Heart right ventricle (tissue), 16 donors: Measurements from ENCODE around the gene MAP3K1. TPM values are rescaled to one million over a fixed set of nuclear protein-coding genes. Genes with fewer than 3 reads are reported as not detected.

Source experiments
- ATAC-seq, 8 donors: fragments of 200-7000 bp; cut with Tn5 transposase; one replicate each; pipeline ENCODE4 v1.9.1; 2020; ENCODE audit warnings: mild to moderate bottlenecking in 8 of 8, moderate library complexity in 8 of 8, moderate number of reproducible peaks in 1 of 8
- DNase-seq, 2 donors: peaks; one replicate each; pipeline ENCODE4 v3.0.0-alpha.2; 2020
- H3K27ac ChIP-seq, 10 donors: fragments of 200-600 bp; sonication (generic) in 2 of 10; one replicate each; pipeline versions ENCODE4 v1.5.0 to v1.8.0; 2020 to 2022; ENCODE audit warnings: mild to moderate bottlenecking in 3 of 10
- H3K27me3 ChIP-seq, 7 donors: fragments of 200-600 bp; one replicate each; pipeline ENCODE4 v1.8.0; 2021 to 2022; ENCODE audit warnings: mild to moderate bottlenecking in 2 of 7
- H3K36me3 ChIP-seq, 9 donors: fragments of 200-600 bp; sonication (generic) in 1 of 9; one replicate each; pipeline versions ENCODE4 v1.5.0 to v1.8.0; 2020 to 2022; ENCODE audit warnings: mild to moderate bottlenecking in 2 of 9
- H3K4me1 ChIP-seq, 9 donors: fragments of 200-600 bp; sonication (generic) in 1 of 9; one replicate each; pipeline versions ENCODE4 v1.5.0 to v1.8.0; 2020 to 2022; ENCODE audit warnings: mild to moderate bottlenecking in 4 of 9
- H3K4me3 ChIP-seq, 10 donors: fragments of 200-600 bp; sonication (generic) in 2 of 10; one replicate each; pipeline versions ENCODE4 v1.5.0 to v1.8.0; 2020 to 2022; ENCODE audit warnings: mild to moderate bottlenecking in 7 of 10, moderate library complexity in 2 of 10
- H3K9me3 ChIP-seq, 11 donors: fragments of 200-600 bp in 10 of 11; sonication (generic) in 2 of 11; one replicate each; pipeline versions ENCODE4 v1.5.0 to v1.8.0; 2013 to 2022; ENCODE audit warnings: mild to moderate bottlenecking in 2 of 11, control low read depth in 1 of 11, moderate library complexity in 1 of 11
- CTCF ChIP-seq, 9 donors: fragments of 200-600 bp; sonication (generic) in 2 of 9; IDR thresholded peaks; one replicate each; pipeline versions ENCODE4 v1.5.0 to v1.8.0; 2021 to 2022; ENCODE audit warnings: antibody characterized with exemption in 9 of 9, mild to moderate bottlenecking in 5 of 9, moderate library complexity in 1 of 9
- WGBS, 2 donors: extraction: QIAGEN DNeasy Blood & Tissue Kit; methylation state at CpG; one replicate each; pipeline ENCODE4 v1.1.7; 2013; ENCODE audit warnings: inconsistent platforms in 1 of 2; 5-methylcytosine and 5-hydroxymethylcytosine counted together
- intact Hi-C, 10 donors: fragments of 100-400 bp; cut with DNase I; formaldehyde crosslinking; loops; one replicate each; pipeline versions ENCODE4 v1.11.1 to v1.14.2; 2022
- polyA plus RNA-seq, 2 donors: library from polyadenylated mRNA; stranded (reverse); fragments of 200-250 nt; gene quantifications; one replicate each; pipeline ENCODE4 v1.2.3, GENCODE V29; 2013
- total RNA-seq, 10 donors: library from RNA; stranded (reverse); fragmentation: NEBNext Ultra II Directional in 3 of 10; extraction: Animal tissue kit (Norgen Biotek cat#: 25700) in 3 of 10; gene quantifications; one replicate each; pipeline versions ENCODE4 v1.2.1 to v1.2.4, GENCODE V29; 2021 to 2023
- donor health status: Arrhythmogenic right ventricular cardiomyopathy.
- donor health status: ischemic (EF 13 %, LVEDD 7.1; RV severe dilation, severe dysfunction).
- donor health status: healthy with polysubstance abuse.
- donor health status: DM: no; HTN: yes; CAD: no.
- donor health status: DM: no; HTN: no; CAD: no.
- donor health status: ischemic (EF 25% LVEDD 6.9; RV normal size, moderate dysfunction).
- donor health status: ischemic (EF 25% LVEDD 5.7; RV mildly dilated, moderate dysfunction).
- donor health status: healthy.
- donor health status: DM: yes; HTN: yes; CAD: no.
- donor health status: Ischemic cardiomyopathy.
- donor health status: ischemic (EF 35%, LVEDD 5.7; RV mildly dilated, moderate dysfunction).
- donor health status: nonischemic (EF 11% LVEDD 7.7; RV severe dilation, severe dysfunction).
- donor health status: DM: yes; HTN: yes; CAD: no.
- donor health status: PGD.
- donor health status: ischemic (EF 29% LVEDD 5.4; RV normal size, mild dysfunction).
- donor health status: nonischemic (EF 23%, LVEDD 6.1; RV moderate dilation, normal function).

MAP3K1 gene
- total and polyA plus RNA-seq, 12 donors, result 1.7 to 13.3 (median 6.3) TPM

GRCh38 chr5:56837956-56838355, 22.6 kb downstream of the MAP3K1 start:
- no peak for TF ChIP-seq CTCF (IDR thresholded peaks at IDR 0.05)
- WGBS, 2 donors, result 70 to 88% methylated on average over 1 of the region's 1 CpG
- Histone ChIP-seq H3K4me3 (no peak overlapping the region), H3K4me1 (peaks cover 0 to 96% (median 61%) of the 10 kb centered on the region in 9 donors), H3K9me3 (no peaks in the 10 kb centered on the region), H3K27ac (peak overlapping the region in 8 of 10 donors; percentile 23 to 66 (median 50)), H3K36me3 (no peaks in the 10 kb centered on the region), H3K27me3 (no peaks in the 10 kb centered on the region)
- DNase-seq (no peak), ATAC-seq (no peak)
- intact Hi-C loops, result loop anchor here (1.0 to 10.0 kb wide), 5 partner anchors 353 to 568 kb away; no protein-coding TSS in a partner anchor

- ATAC-seq (peak in 7 of 8 donors; percentile 43 to 75 (median 62)), DNase-seq (no peak)
- intact Hi-C loops, result loop anchor here in 8 of 10 donors (1.0 to 10.0 kb wide), 4 partner anchors 354 to 568 kb away; no protein-coding TSS in a partner anchor
- H3K4me3 ChIP-seq, result no peak overlapping the region
- no peaks in the 10 kb centered on the region for H3K9me3 ChIP-seq
- H3K27ac ChIP-seq, result peak overlapping the region in 9 of 10 donors; percentile 6 to 66 (median 49)
- TF ChIP-seq CTCF (IDR thresholded peaks at IDR 0.05), result peak; percentile 26 to 82 (median 63)
- no peaks in the 10 kb centered on the region for H3K36me3 ChIP-seq
- WGBS, 2 donors, result 15 to 26% methylated on average over 4 of the region's 4 CpGs
- no peaks in the 10 kb centered on the region for H3K27me3 ChIP-seq
- H3K4me1 ChIP-seq, result peaks cover 0 to 96% (median 56%) of the 10 kb centered on the region in 9 donors
Observed at GRCh38 chr5:56838409-56839039, 23.2 kb downstream of the MAP3K1 start.

- no peaks in the 10 kb centered on the region for H3K36me3 ChIP-seq
- intact Hi-C loops, result loop anchor here in 4 of 10 donors (2.0 to 10.0 kb wide), 3 partner anchors 354 to 568 kb away; no protein-coding TSS in a partner anchor
- WGBS, 2 donors, result 82 to 84% methylated on average over 4 of the region's 4 CpGs
- no peak for TF ChIP-seq CTCF (IDR thresholded peaks at IDR 0.05)
- no peak overlapping the region for H3K4me3 ChIP-seq
- ATAC-seq (no peak), DNase-seq (no peak)
- H3K27me3 ChIP-seq, result no peaks in the 10 kb centered on the region
- H3K4me1 ChIP-seq, result peaks cover 0 to 91% (median 50%) of the 10 kb centered on the region in 9 donors
- no peaks in the 10 kb centered on the region for H3K9me3 ChIP-seq
- peak overlapping the region in 8 of 10 donors; percentile 6 to 66 (median 52) for H3K27ac ChIP-seq
Observed at GRCh38 chr5:56839062-56839461, 23.7 kb downstream of the MAP3K1 start.

GRCh38 chr5:56840597-56840996, 25.2 kb downstream of the MAP3K1 start:
- 75 to 80% methylated on average over 7 of the region's 7 CpGs for WGBS, 2 donors
- H3K4me1 ChIP-seq, result peaks cover 0 to 92% (median 53%) of the 10 kb centered on the region in 9 donors
- H3K36me3 ChIP-seq, result no peaks in the 10 kb centered on the region
- TF ChIP-seq CTCF (IDR thresholded peaks at IDR 0.05), result no peak
- no peak overlapping the region for H3K4me3 ChIP-seq
- peak overlapping the region in 7 of 10 donors; percentile 8 to 66 (median 29) for H3K27ac ChIP-seq
- no peaks in the 10 kb centered on the region for H3K9me3 ChIP-seq
- H3K27me3 ChIP-seq, result no peaks in the 10 kb centered on the region
- intact Hi-C loops, result loop anchor here in 1 of 10 donors (10.0 kb wide), 1 partner anchor 906 kb away; no protein-coding TSS in a partner anchor
- ATAC-seq, result peak in 6 of 8 donors; percentile 39 to 59 (median 48)
- DNase-seq, result no peak
